HepG2 (cell line): ENCODE results near the gene SPATS2. TPM values are rescaled to one million over a fixed set of nuclear protein-coding genes. Genes with fewer than 3 reads are reported as not detected.

Experiments
- CBX5 ChIP-seq: sonication (generic); formaldehyde crosslinking; IDR thresholded peaks from 2 replicates; pipeline ENCODE4 v1.4.0; 2020; ENCODE audit warnings: missing genetic modification reagents, borderline replicate concordance
- FOXO1 ChIP-seq: sonication (generic); formaldehyde crosslinking; IDR thresholded peaks from 2 replicates; pipeline ENCODE4 v1.4.0; 2020; ENCODE audit warnings: missing genetic modification reagents
- KAT8 ChIP-seq: IDR thresholded peaks from 2 replicates; pipeline ENCODE4 v1.6.1; 2016; ENCODE audit warnings: missing genetic modification reagents, missing compliant biosample characterization
- MAZ ChIP-seq, 2 experiments: sonication (generic) in 1 of 2; formaldehyde crosslinking in 1 of 2; IDR thresholded peaks; 2 replicates each; pipeline versions ENCODE4 v1.5.0 to v1.6.1; 2012 to 2020; ENCODE audit warnings: low read depth in 2 of 2, mild to moderate bottlenecking in 2 of 2, borderline replicate concordance in 1 of 2, improper control_type of control experiment in 1 of 2, low read length in 1 of 2, missing genetic modification reagents in 1 of 2, moderate library complexity in 1 of 2
- MZF1 ChIP-seq: sonication (generic); formaldehyde crosslinking; IDR thresholded peaks from 2 replicates; pipeline ENCODE4 v1.8.1; 2023; ENCODE audit warnings: mild to moderate bottlenecking, missing genetic modification reagents, borderline replicate concordance
- SRY ChIP-seq: sonication (generic); formaldehyde crosslinking; IDR thresholded peaks from 2 replicates; pipeline ENCODE4 v1.8.0; 2022; ENCODE audit warnings: mild to moderate bottlenecking, missing genetic modification reagents
- THAP11 ChIP-seq: IDR thresholded peaks from 2 replicates; pipeline ENCODE4 v1.6.1; 2016; ENCODE audit warnings: missing biosample characterization, missing genetic modification reagents
- ZFP82 ChIP-seq: sonication (generic); formaldehyde crosslinking; IDR thresholded peaks from 2 replicates; pipeline ENCODE4 v1.5.1; 2020; ENCODE audit warnings: mild to moderate bottlenecking, missing genetic modification reagents, borderline replicate concordance
- ZNF720 ChIP-seq: sonication (generic); formaldehyde crosslinking; IDR thresholded peaks from 2 replicates; pipeline ENCODE4 v1.4.0; 2020; ENCODE audit warnings: missing genetic modification reagents
- polyA plus RNA-seq, 8 experiments: library from polyadenylated mRNA; depleted of rRNA in 3 of 8; stranded (reverse) in 7 of 8; unstranded in 1 of 8; fragments of >200 nt; fragmentation: Illumina TruSeq in 4 of 8; extraction: Trizol in 4 of 8; gene quantifications; 2 replicates each; pipeline versions ENCODE4 v1.2.1 to v1.2.3, GENCODE V29; 2011 to 2016; ENCODE audit warnings: low read depth in 4 of 8, missing spikeins in 1 of 8, mixed read lengths in 1 of 8; ENCODE audit not compliant: insufficient read depth in 1 of 8
- total RNA-seq, 5 experiments: library from RNA; depleted of rRNA; stranded (reverse); fragments of >200 nt; fragmentation: Illumina TruSeq; extraction: Trizol; gene quantifications; 2 replicates each; pipeline ENCODE4 v1.2.3, GENCODE V29; 2016; ENCODE audit warnings: low read depth in 1 of 5
- TF ChIP-seq, protein P1 (sequence below): IDR thresholded peaks from 2 replicates; pipeline ENCODE4 v1.6.1; 2016; ENCODE audit warnings: low read depth
- TF ChIP-seq, protein P2 (sequence below): sonication (generic); formaldehyde crosslinking; IDR thresholded peaks from 2 replicates; pipeline ENCODE4 v1.5.1; 2020; ENCODE audit warnings: missing genetic modification reagents, mild to moderate bottlenecking, borderline replicate concordance
- TF ChIP-seq, protein P3 (sequence below): sonication (generic); formaldehyde crosslinking; IDR thresholded peaks from 2 replicates; pipeline ENCODE4 v1.5.0; 2020; ENCODE audit warnings: mild to moderate bottlenecking, missing genetic modification reagents, moderate library complexity
- TF ChIP-seq, protein P4 (sequence below): sonication (generic); formaldehyde crosslinking; IDR thresholded peaks from 2 replicates; pipeline ENCODE4 v1.4.0; 2020; ENCODE audit warnings: low read depth, missing genetic modification reagents

The SPATS2 gene
- total and polyA plus RNA-seq, 2 of the 13 experiments (the other 11 are each of a cell fraction or from before 2014, with no cell fraction given) = 19.3 to 28.1 TPM

DNA sequence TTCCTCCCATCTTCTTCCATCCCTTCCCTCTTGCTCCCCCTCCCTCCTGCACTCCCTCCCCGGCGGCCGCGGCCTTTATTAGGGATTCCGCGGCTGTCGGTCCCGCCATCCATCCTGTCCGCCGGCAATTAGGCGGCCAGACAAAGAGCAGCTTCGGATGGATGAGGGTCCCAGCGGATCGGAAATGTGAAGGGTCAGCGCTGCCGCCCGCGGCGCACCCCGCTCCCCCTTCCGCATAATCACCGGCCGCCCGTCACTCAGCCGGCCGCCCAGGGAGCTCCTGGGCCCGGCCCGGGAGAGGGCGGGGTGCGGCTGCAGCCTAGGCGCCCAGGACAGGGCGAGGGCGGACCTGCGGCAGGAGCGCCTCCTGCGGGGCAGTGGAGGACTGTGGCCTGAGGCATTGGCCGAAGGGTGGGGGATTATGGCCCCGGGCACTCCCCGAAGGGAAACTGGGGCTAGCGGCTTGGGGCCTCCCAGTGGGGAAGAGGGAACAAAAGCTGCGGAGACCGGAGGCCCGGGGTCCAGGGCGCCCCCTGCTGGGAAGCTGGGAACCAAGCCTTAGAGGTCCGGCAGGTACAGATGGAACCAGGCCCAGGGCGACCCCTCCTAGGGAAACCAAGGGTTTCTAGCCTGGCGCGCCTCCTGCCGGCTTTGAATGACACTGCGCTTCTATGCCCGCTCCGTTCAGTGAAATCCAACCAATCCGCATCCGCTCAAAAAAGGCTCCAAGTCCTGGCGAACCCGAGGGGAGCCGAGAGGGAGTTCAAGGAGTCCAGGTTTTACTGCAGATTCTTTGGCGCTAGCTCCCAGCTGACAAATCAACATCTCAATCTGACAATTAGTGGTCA, 25.0 kb upstream of the SPATS2 start (continued):
- TF ChIP-seq FOXO1 (CRISPR knock-in tag) (peak; percentile 48; the same call in 1 of the 2 replicates), SRY (CRISPR knock-in tag) (no peak), MZF1 (CRISPR knock-in tag) (no peak), ZFP82 (CRISPR knock-in tag) (no peak), MAZ (IDR thresholded peaks at IDR 0.05; ENCODE audit: borderline replicate concordance, low read depth, low read length) (peak; percentile 44; the same call in 1 of the 2 replicates), MAZ (CRISPR knock-in tag; IDR thresholded peaks at IDR 0.05; ENCODE audit: low read depth) (peak; percentile 79), KAT8 (CRISPR knock-in tag) (peak; percentile 37; the same call in 1 of the 2 replicates), ZNF720 (CRISPR knock-in tag) (no peak), CBX5 (CRISPR knock-in tag) (peak; percentile 16; the same call in 1 of the 2 replicates), THAP11 (0 out of 2 replicates have a peak, but pooled peaks have one; percentile 20)
- TF ChIP-seq, protein P1, sequence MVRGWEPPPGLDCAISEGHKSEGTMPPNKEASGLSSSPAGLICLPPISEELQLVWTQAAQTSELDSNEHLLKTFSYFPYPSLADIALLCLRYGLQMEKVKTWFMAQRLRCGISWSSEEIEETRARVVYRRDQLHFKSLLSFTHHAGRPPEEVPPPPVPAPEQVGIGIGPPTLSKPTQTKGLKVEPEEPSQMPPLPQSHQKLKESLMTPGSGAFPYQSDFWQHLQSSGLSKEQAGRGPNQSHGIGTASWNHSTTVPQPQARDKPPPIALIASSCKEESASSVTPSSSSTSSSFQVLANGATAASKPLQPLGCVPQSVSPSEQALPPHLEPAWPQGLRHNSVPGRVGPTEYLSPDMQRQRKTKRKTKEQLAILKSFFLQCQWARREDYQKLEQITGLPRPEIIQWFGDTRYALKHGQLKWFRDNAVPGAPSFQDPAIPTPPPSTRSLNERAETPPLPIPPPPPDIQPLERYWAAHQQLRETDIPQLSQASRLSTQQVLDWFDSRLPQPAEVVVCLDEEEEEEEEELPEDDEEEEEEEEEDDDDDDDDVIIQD = 0 out of 2 replicates have a peak, but pooled peaks have one; percentile 29
- TF ChIP-seq, protein P2, sequence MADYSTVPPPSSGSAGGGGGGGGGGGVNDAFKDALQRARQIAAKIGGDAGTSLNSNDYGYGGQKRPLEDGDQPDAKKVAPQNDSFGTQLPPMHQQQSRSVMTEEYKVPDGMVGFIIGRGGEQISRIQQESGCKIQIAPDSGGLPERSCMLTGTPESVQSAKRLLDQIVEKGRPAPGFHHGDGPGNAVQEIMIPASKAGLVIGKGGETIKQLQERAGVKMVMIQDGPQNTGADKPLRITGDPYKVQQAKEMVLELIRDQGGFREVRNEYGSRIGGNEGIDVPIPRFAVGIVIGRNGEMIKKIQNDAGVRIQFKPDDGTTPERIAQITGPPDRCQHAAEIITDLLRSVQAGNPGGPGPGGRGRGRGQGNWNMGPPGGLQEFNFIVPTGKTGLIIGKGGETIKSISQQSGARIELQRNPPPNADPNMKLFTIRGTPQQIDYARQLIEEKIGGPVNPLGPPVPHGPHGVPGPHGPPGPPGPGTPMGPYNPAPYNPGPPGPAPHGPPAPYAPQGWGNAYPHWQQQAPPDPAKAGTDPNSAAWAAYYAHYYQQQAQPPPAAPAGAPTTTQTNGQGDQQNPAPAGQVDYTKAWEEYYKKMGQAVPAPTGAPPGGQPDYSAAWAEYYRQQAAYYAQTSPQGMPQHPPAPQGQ (CRISPR knock-in tag) = no peak
- TF ChIP-seq, protein P3, sequence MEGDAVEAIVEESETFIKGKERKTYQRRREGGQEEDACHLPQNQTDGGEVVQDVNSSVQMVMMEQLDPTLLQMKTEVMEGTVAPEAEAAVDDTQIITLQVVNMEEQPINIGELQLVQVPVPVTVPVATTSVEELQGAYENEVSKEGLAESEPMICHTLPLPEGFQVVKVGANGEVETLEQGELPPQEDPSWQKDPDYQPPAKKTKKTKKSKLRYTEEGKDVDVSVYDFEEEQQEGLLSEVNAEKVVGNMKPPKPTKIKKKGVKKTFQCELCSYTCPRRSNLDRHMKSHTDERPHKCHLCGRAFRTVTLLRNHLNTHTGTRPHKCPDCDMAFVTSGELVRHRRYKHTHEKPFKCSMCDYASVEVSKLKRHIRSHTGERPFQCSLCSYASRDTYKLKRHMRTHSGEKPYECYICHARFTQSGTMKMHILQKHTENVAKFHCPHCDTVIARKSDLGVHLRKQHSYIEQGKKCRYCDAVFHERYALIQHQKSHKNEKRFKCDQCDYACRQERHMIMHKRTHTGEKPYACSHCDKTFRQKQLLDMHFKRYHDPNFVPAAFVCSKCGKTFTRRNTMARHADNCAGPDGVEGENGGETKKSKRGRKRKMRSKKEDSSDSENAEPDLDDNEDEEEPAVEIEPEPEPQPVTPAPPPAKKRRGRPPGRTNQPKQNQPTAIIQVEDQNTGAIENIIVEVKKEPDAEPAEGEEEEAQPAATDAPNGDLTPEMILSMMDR (CRISPR knock-in tag) = peak; percentile 91
- TF ChIP-seq, protein P4, sequence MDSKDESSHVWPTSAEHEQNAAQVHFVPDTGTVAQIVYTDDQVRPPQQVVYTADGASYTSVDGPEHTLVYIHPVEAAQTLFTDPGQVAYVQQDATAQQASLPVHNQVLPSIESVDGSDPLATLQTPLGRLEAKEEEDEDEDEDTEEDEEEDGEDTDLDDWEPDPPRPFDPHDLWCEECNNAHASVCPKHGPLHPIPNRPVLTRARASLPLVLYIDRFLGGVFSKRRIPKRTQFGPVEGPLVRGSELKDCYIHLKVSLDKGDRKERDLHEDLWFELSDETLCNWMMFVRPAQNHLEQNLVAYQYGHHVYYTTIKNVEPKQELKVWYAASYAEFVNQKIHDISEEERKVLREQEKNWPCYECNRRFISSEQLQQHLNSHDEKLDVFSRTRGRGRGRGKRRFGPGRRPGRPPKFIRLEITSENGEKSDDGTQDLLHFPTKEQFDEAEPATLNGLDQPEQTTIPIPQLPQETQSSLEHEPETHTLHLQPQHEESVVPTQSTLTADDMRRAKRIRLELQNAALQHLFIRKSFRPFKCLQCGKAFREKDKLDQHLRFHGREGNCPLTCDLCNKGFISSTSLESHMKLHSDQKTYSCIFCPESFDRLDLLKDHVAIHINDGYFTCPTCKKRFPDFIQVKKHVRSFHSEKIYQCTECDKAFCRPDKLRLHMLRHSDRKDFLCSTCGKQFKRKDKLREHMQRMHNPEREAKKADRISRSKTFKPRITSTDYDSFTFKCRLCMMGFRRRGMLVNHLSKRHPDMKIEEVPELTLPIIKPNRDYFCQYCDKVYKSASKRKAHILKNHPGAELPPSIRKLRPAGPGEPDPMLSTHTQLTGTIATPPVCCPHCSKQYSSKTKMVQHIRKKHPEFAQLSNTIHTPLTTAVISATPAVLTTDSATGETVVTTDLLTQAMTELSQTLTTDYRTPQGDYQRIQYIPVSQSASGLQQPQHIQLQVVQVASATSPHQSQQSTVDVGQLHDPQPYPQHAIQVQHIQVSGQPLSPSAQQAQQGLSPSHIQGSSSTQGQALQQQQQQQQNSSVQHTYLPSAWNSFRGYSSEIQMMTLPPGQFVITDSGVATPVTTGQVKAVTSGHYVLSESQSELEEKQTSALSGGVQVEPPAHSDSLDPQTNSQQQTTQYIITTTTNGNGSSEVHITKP (CRISPR knock-in tag) = 0 out of 2 replicates have a peak, but pooled peaks have one; percentile 29
